ENCODE results near the gene GAREM1.

- TF ChIP-seq POLR2A (IDR thresholded peaks at IDR 0.05; ENCODE audit: low read depth, low read length): no peak
- TF ChIP-seq CTCF (IDR thresholded peaks at IDR 0.05; ENCODE audit: extremely low read depth in 1 of 2, insufficient read depth in 1 of 2, low read depth in 1 of 2, low read length in 2 of 2): no peak
- no peak for TF ChIP-seq EZH2 (IDR thresholded peaks at IDR 0.05; ENCODE audit: borderline replicate concordance, low read depth, low read length, severe bottlenecking)
- no peak for TF ChIP-seq GATA2 (IDR thresholded peaks at IDR 0.05; ENCODE audit: insufficient read depth, insufficient read length, low read depth, low read length)
- TF ChIP-seq MYC (IDR thresholded peaks at IDR 0.05; ENCODE audit: low read depth, low read length): no peak
- TF ChIP-seq POLR2AphosphoS5 (IDR thresholded peaks at IDR 0.05; ENCODE audit: insufficient read depth, low read depth, low read length): no peak
- TF ChIP-seq MAX (IDR thresholded peaks at IDR 0.05; ENCODE audit: insufficient read depth, insufficient read length): no peak
- no peak for TF ChIP-seq JUN (IDR thresholded peaks at IDR 0.05; ENCODE audit: borderline replicate concordance, insufficient read depth, insufficient read length, low read depth)
These were observed 172.5 kb downstream of the GAREM1 start for GRCh38 chr18:32298171-32298667.

All from endothelial cell of umbilical vein (primary cell).